Measurements from ENCODE around the gene SYNPO. TPM values are rescaled to one million over a fixed set of nuclear protein-coding genes. Genes with fewer than 3 reads are reported as not detected.

Gene SYNPO
- total and polyA plus RNA-seq, 4 donors = 10.3 to 111 (median 42.4) TPM

DNA sequence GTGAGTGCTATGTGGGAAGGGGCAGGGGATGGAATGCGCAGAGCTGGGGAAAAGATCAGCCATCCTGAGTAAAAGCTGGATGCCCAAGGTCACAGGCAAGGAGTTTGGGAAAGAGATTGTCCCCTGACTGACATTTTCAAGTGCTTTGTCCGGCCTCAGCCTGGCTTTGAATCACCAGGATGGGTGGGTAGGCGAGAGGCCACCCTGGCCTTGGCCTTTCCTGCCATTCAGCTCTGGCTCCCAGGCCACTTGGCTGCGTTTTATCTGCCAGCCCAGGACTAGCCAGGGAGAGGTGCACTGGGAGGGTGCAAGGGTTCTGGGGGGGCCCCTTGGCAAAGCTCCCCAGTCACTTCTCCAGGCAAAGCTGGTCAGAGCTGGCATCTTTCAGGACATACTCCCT is 37.4 kb upstream of the SYNPO start:
- no peak overlapping the region for H3K4me3 ChIP-seq
- H3K9me3 ChIP-seq (ENCODE audit: control insufficient read depth in 4 of 4, insufficient read depth in 3 of 4, low read length in 3 of 4) = no peaks in the 10 kb centered on the region
- DNase-seq (no peak), ATAC-seq (ENCODE audit: insufficient read depth, low FRiP score) (no peak)
- peak overlapping the region; percentile 21 to 81 for H3K27ac ChIP-seq (ENCODE audit: low read depth in 1 of 2, low read length in 1 of 2)
- TF ChIP-seq, protein P1, sequence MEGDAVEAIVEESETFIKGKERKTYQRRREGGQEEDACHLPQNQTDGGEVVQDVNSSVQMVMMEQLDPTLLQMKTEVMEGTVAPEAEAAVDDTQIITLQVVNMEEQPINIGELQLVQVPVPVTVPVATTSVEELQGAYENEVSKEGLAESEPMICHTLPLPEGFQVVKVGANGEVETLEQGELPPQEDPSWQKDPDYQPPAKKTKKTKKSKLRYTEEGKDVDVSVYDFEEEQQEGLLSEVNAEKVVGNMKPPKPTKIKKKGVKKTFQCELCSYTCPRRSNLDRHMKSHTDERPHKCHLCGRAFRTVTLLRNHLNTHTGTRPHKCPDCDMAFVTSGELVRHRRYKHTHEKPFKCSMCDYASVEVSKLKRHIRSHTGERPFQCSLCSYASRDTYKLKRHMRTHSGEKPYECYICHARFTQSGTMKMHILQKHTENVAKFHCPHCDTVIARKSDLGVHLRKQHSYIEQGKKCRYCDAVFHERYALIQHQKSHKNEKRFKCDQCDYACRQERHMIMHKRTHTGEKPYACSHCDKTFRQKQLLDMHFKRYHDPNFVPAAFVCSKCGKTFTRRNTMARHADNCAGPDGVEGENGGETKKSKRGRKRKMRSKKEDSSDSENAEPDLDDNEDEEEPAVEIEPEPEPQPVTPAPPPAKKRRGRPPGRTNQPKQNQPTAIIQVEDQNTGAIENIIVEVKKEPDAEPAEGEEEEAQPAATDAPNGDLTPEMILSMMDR (IDR thresholded peaks at IDR 0.05; ENCODE audit: control extremely low read depth, extremely low read depth) = no peak
- H3K9ac ChIP-seq (ENCODE audit: insufficient read depth in 1 of 2, low read length in 2 of 2) = no peak overlapping the region
- H3K36me3 ChIP-seq (ENCODE audit: control insufficient read depth in 4 of 4, insufficient read depth in 4 of 4, low read length in 4 of 4) = no peaks in the 10 kb centered on the region
- peaks cover 7 to 52% (median 17%) of the 10 kb centered on the region in 5 donors for H3K4me1 ChIP-seq (ENCODE audit: control insufficient read depth in 5 of 5, insufficient read depth in 5 of 5, low read length in 5 of 5)
- H3K27me3 ChIP-seq (ENCODE audit: control insufficient read depth in 3 of 3, insufficient read depth in 3 of 3, low read length in 2 of 3) = no peaks in the 10 kb centered on the region
- 72 to 77% methylated on average over 4 of the region's 4 CpGs for WGBS, 2 donors

DNA sequence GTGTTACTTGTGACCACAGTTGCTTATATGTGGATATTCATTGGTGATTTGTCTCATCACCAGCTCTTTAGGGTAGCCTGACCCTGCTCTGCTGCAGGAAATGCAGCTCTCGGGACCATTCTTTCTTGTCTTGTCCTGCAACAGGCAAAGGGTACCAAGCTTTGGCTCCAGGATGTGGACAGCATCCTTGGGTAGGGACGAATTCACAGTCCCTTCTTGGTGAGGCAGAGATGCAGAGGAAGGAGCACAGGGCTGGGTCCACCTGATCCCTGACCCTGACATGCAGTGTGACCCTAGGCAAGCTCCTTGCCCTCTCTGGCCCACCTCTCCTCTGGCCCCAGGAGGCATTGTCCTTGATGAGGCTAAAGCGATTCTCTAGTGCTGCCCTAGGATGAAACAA is 37.0 kb upstream of the SYNPO start:
- TF ChIP-seq, protein P1 (IDR thresholded peaks at IDR 0.05; ENCODE audit: control extremely low read depth, extremely low read depth) = no peak
- ATAC-seq (ENCODE audit: insufficient read depth, low FRiP score) = no peak
- Histone ChIP-seq H3K4me3 (no peak overlapping the region), H3K36me3 (ENCODE audit: control insufficient read depth in 4 of 4, insufficient read depth in 4 of 4, low read length in 4 of 4) (no peaks in the 10 kb centered on the region), H3K4me1 (ENCODE audit: control insufficient read depth in 5 of 5, insufficient read depth in 5 of 5, low read length in 5 of 5) (peaks cover 7 to 52% (median 17%) of the 10 kb centered on the region in 5 donors), H3K27me3 (ENCODE audit: control insufficient read depth in 3 of 3, insufficient read depth in 3 of 3, low read length in 2 of 3) (no peaks in the 10 kb centered on the region), H3K9ac (ENCODE audit: insufficient read depth in 1 of 2, low read length in 2 of 2) (no peak overlapping the region), H3K9me3 (ENCODE audit: control insufficient read depth in 4 of 4, insufficient read depth in 3 of 4, low read length in 3 of 4) (no peaks in the 10 kb centered on the region), H3K27ac (ENCODE audit: low read depth in 1 of 2, low read length in 1 of 2) (peak overlapping the region; percentile 20 to 78)
- 78 to 80% methylated on average over 3 of the region's 3 CpGs for WGBS, 2 donors
- no peak for DNase-seq

DNA sequence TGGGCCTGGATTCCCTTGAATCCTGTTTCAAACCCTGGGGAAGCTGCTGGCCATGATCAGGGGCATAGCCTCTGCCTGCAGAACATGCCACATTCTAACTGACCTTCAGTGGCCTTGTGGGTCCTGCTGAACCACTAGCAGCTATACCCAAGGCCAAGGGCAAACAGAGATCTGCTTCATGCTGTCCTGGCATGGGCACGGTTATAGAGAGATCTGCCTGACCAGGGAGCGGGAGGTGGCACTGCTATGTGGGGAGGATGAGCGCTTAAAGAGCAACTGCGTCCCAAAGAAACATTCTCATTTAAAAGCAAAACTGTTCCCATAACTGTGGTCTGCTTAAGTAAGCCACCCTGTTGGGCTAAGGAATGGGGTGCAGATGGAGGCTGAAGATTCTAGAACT is 36.5 kb upstream of the SYNPO start:
- Histone ChIP-seq H3K9ac (ENCODE audit: insufficient read depth in 1 of 2, low read length in 2 of 2) (no peak overlapping the region), H3K4me3 (no peak overlapping the region), H3K27me3 (ENCODE audit: control insufficient read depth in 3 of 3, insufficient read depth in 3 of 3, low read length in 2 of 3) (no peaks in the 10 kb centered on the region), H3K4me1 (ENCODE audit: control insufficient read depth in 5 of 5, insufficient read depth in 5 of 5, low read length in 5 of 5) (peaks cover 7 to 50% (median 17%) of the 10 kb centered on the region in 5 donors), H3K36me3 (ENCODE audit: control insufficient read depth in 4 of 4, insufficient read depth in 4 of 4, low read length in 4 of 4) (no peaks in the 10 kb centered on the region), H3K9me3 (ENCODE audit: control insufficient read depth in 4 of 4, insufficient read depth in 3 of 4, low read length in 3 of 4) (no peaks in the 10 kb centered on the region), H3K27ac (ENCODE audit: low read depth in 1 of 2, low read length in 1 of 2) (peak overlapping the region; percentile 20 to 78)
- WGBS, 2 donors = 95 to 98% methylated on average over 4 of the region's 4 CpGs
- no peak for ATAC-seq (ENCODE audit: insufficient read depth, low FRiP score)
- TF ChIP-seq, protein P1 (IDR thresholded peaks at IDR 0.05; ENCODE audit: control extremely low read depth, extremely low read depth) = no peak
- DNase-seq = no peak

GRCh38 chr5:150604894-150605440 is 35.5 kb upstream of the SYNPO start:
- ATAC-seq (ENCODE audit: insufficient read depth, low FRiP score) (no peak), DNase-seq (no peak)
- H3K9me3 ChIP-seq (ENCODE audit: control insufficient read depth in 4 of 4, insufficient read depth in 3 of 4, low read length in 3 of 4) = no peaks in the 10 kb centered on the region
- H3K4me3 ChIP-seq = no peak overlapping the region
- 84 to 91% methylated on average over 6 of the region's 6 CpGs for WGBS, 2 donors
- H3K27ac ChIP-seq (ENCODE audit: low read depth in 1 of 2, low read length in 1 of 2) = peak overlapping the region in 1 of 2 donors; percentile 78
- TF ChIP-seq, protein P1 (IDR thresholded peaks at IDR 0.05; ENCODE audit: control extremely low read depth, extremely low read depth) = no peak
- H3K27me3 ChIP-seq (ENCODE audit: control insufficient read depth in 3 of 3, insufficient read depth in 3 of 3, low read length in 2 of 3) = no peaks in the 10 kb centered on the region
- peaks cover 7 to 40% (median 10%) of the 10 kb centered on the region in 5 donors for H3K4me1 ChIP-seq (ENCODE audit: control insufficient read depth in 5 of 5, insufficient read depth in 5 of 5, low read length in 5 of 5)
- H3K9ac ChIP-seq (ENCODE audit: insufficient read depth in 1 of 2, low read length in 2 of 2) = no peak overlapping the region
- no peaks in the 10 kb centered on the region for H3K36me3 ChIP-seq (ENCODE audit: control insufficient read depth in 4 of 4, insufficient read depth in 4 of 4, low read length in 4 of 4)

Data from lung (tissue), 12 donors.